GM12878 (cell line): ENCODE results near the gene PTGS1. TPM values are rescaled to one million over a fixed set of nuclear protein-coding genes. Genes with fewer than 3 reads are reported as not detected.

Experiments used
- ATAC-seq: fragments of 200-7000 bp; cut with Tn5 transposase; 3 replicates; pipeline ENCODE4 v1.9.1; 2020; ENCODE audit warnings: mild to moderate bottlenecking, moderate library complexity
- BruUV-seq: library from RNA; stranded (reverse); fragments of 400-500 nt; replicated peaks from 2 replicates; lab custom pipeline; 2021; lab: Mats Ljungman, UMichigan
- CTCF ChIA-PET: fragments of 300-600 bp; sonication (Branson Sonifier 250); formaldehyde crosslinking; extraction: SDS; loops from one replicate; lab custom pipeline; 2021; ENCODE audit warnings: inconsistent platforms; lab: Yijun Ruan, JAX
- POLR2A ChIA-PET: fragments of 350-600 bp; formaldehyde crosslinking; extraction: SDS; loops from one replicate; lab custom pipeline; 2021; ENCODE audit warnings: inconsistent platforms; lab: Charles Lee
- RAD21 ChIA-PET: fragments of 300-600 bp; sonication (Branson Sonifier 250); formaldehyde crosslinking; loops from one replicate; lab custom pipeline; 2023; ENCODE audit warnings: antibody characterized with exemption; ENCODE audit not compliant: unreplicated experiment; lab: Charles Lee
- SMC1A ChIA-PET: fragments of 300-600 bp; sonication (Branson Sonifier 250); formaldehyde crosslinking; loops from one replicate; lab custom pipeline; 2023; ENCODE audit not compliant: unreplicated experiment, uncharacterized antibody; lab: Charles Lee
- DNase-seq: peaks from one replicate; pipeline ENCODE4 v3.0.0-alpha.2; 2011; ENCODE audit warnings: low read depth, low spot score
- FAIRE-seq: peaks from 3 replicates; lab custom pipeline; 2011; peaks lifted over from hg19 to GRCh38; lab: Jason Lieb, UNC
- H2AFZ ChIP-seq: 2 replicates; pipeline ENCODE4 v1.6.0; 2011; ENCODE audit warnings: low read depth, low read length, control low read depth; ENCODE audit not compliant: control insufficient read depth
- H3K27ac ChIP-seq: 2 replicates; pipeline ENCODE4 v1.5.1; 2011; ENCODE audit warnings: control low read depth; ENCODE audit not compliant: control insufficient read depth, insufficient read depth
- H3K27me3 ChIP-seq, 2 experiments: replicated peaks in 1 of 2; 2 replicates each; pipeline versions ENCODE4 v1.6.0 to v1.6.1; 2011; ENCODE audit warnings: low read length in 1 of 2; ENCODE audit not compliant: control insufficient read depth in 2 of 2, insufficient read depth in 2 of 2
- H3K36me3 ChIP-seq, 2 experiments: 2 replicates each; pipeline ENCODE4 v1.5.1; 2011; ENCODE audit warnings: low read length in 1 of 2; ENCODE audit not compliant: control insufficient read depth in 2 of 2, insufficient read depth in 2 of 2
- H3K4me1 ChIP-seq: 2 replicates; pipeline ENCODE4 v1.6.1; 2011; ENCODE audit warnings: mild to moderate bottlenecking, low read length, moderate library complexity, mixed read lengths; ENCODE audit not compliant: control insufficient read depth, insufficient read depth
- H3K4me2 ChIP-seq: 2 replicates; pipeline ENCODE4 v1.6.0; 2011; ENCODE audit warnings: control low read depth; ENCODE audit not compliant: control insufficient read depth, insufficient read depth
- H3K4me3 ChIP-seq: fragments of 200-600 bp; sonication (generic); 2 replicates; pipeline ENCODE4 v1.5.1; 2016
- H3K79me2 ChIP-seq: 2 replicates; pipeline ENCODE4 v1.6.0; 2011; ENCODE audit warnings: low read length; ENCODE audit not compliant: control insufficient read depth, insufficient read depth
- H3K9ac ChIP-seq: 2 replicates; pipeline ENCODE4 v1.8.0; 2011; ENCODE audit warnings: low read length, control low read depth, mixed read lengths; ENCODE audit not compliant: control insufficient read depth, insufficient read depth
- H3K9me3 ChIP-seq: replicated peaks from 3 replicates; pipeline ENCODE4 v1.5.1; 2011; ENCODE audit warnings: mild to moderate bottlenecking, low read length; ENCODE audit not compliant: control insufficient read depth, insufficient read depth
- H4K20me1 ChIP-seq: 2 replicates; pipeline ENCODE4 v1.6.0; 2011; ENCODE audit not compliant: control insufficient read depth, insufficient read depth
- BMI1 ChIP-seq: fragments of 450-650 bp; IDR thresholded peaks from 2 replicates; pipeline ENCODE4 v1.6.1; 2016; ENCODE audit warnings: mild to moderate bottlenecking, moderate library complexity, borderline replicate concordance
- CBX5 ChIP-seq: sonication (generic); IDR thresholded peaks from 2 replicates; pipeline ENCODE4 v1.6.1; 2016; ENCODE audit warnings: low read depth, moderate library complexity, mild to moderate bottlenecking, inconsistent platforms
- CHD1 ChIP-seq: IDR thresholded peaks from 2 replicates; pipeline ENCODE4 v1.6.1; 2012; ENCODE audit warnings: low read depth, low read length, improper control_type of control experiment
- FOXK2 ChIP-seq: fragments of 450-650 bp; IDR thresholded peaks from 2 replicates; pipeline ENCODE4 v1.6.1; 2017; ENCODE audit warnings: mild to moderate bottlenecking, moderate library complexity
- NRF1 ChIP-seq: conservative IDR thresholded peaks from 2 replicates; pipeline ENCODE4 v1.6.1; 2011; ENCODE audit warnings: mild to moderate bottlenecking, low read depth, low read length, improper control_type of control experiment
- POLR2A ChIP-seq: IDR thresholded peaks from 2 replicates; pipeline ENCODE4 v1.6.1; 2011; ENCODE audit warnings: low read depth, mild to moderate bottlenecking, low read length
- RCOR1 ChIP-seq: conservative IDR thresholded peaks from 2 replicates; pipeline ENCODE4 v1.6.1; 2012; ENCODE audit warnings: low read depth, low read length, improper control_type of control experiment
- SIX5 ChIP-seq: IDR thresholded peaks from 2 replicates; pipeline ENCODE4 v1.6.1; 2011; ENCODE audit warnings: mild to moderate bottlenecking, low read depth, low read length, moderate library complexity; ENCODE audit not compliant: severe bottlenecking
- ZNF24 ChIP-seq: fragments of 450-650 bp; IDR thresholded peaks from 2 replicates; pipeline ENCODE4 v1.6.1; 2017; ENCODE audit warnings: antibody characterized with exemption, mild to moderate bottlenecking
- WGBS: methylation state at CpG from one replicate; pipeline ENCODE4 v1.1.6; 2016; ENCODE audit warnings: low lambda C conversion rate; ENCODE audit not compliant: insufficient replicate concordance, insufficient coverage; ENCODE audit errors: missing lambda C conversion rate; 5-methylcytosine and 5-hydroxymethylcytosine counted together
- in situ Hi-C: fragments of 300-500 bp; cut with MboI; formaldehyde crosslinking; loops from 9 replicates; pipeline ENCODE4 v1.14.3; 2018; ENCODE audit warnings: mixed read lengths
- intact Hi-C: fragments of 100-400 bp; cut with micrococcal nuclease; formaldehyde crosslinking; loops from one replicate; pipeline ENCODE4 v1.14.2; 2022; ENCODE audit not compliant: unreplicated experiment
- polyA plus RNA-seq, 11 experiments: library from polyadenylated mRNA; depleted of rRNA in 4 of 11; unstranded in 6 of 11; stranded (reverse) in 5 of 11; fragments of >200 nt; fragmentation: Nextera tagmentation in 4 of 11; fragmentation: Illumina TruSeq in 1 of 11; extraction: Ambion mirVana in 4 of 11; extraction: Trizol in 1 of 11; gene quantifications; 1 replicate in 1 of 11; 2 replicates in 10 of 11; pipeline versions ENCODE4 v1.2.1 to v1.2.3, GENCODE V29; 2011 to 2016; ENCODE audit warnings: inconsistent platforms in 2 of 11, missing spikeins in 2 of 11, low read depth in 1 of 11
- total RNA-seq, 4 experiments: library from RNA; depleted of rRNA in 3 of 4; stranded (reverse); fragments of >200 nt in 3 of 4; fragmentation: Illumina TruSeq in 1 of 4; extraction: Trizol in 1 of 4; gene quantifications; 2 replicates each; pipeline versions ENCODE4 v1.2.1 to v1.2.3, GENCODE V29; 2013 to 2021
- TF ChIP-seq, protein P1 (sequence below): IDR thresholded peaks from 2 replicates; pipeline ENCODE4 v1.6.1; 2012; ENCODE audit warnings: low read length, inconsistent platforms
- TF ChIP-seq, protein P2 (sequence below): IDR thresholded peaks from 2 replicates; pipeline ENCODE4 v1.6.1; 2012; ENCODE audit warnings: improper control_type of control experiment, low read depth, low read length; ENCODE audit not compliant: insufficient replicate concordance
- TF ChIP-seq, protein P3 (sequence below): fragments of 450-650 bp; IDR thresholded peaks from 2 replicates; pipeline ENCODE4 v1.6.1; 2018; ENCODE audit warnings: mild to moderate bottlenecking, low read depth, moderate library complexity; ENCODE audit not compliant: partially characterized antibody
- TF ChIP-seq, protein P4 (sequence below): fragments of 450-650 bp; IDR thresholded peaks from 2 replicates; pipeline ENCODE4 v1.6.1; 2017; ENCODE audit warnings: low read depth, mild to moderate bottlenecking, moderate library complexity

Gene PTGS1
- total and polyA plus RNA-seq, 10 of the 15 experiments (the other 5 are each of a cell fraction or from before 2014, with no cell fraction given) = 0.16 to 2.8 (median 0.96) TPM

DNA sequence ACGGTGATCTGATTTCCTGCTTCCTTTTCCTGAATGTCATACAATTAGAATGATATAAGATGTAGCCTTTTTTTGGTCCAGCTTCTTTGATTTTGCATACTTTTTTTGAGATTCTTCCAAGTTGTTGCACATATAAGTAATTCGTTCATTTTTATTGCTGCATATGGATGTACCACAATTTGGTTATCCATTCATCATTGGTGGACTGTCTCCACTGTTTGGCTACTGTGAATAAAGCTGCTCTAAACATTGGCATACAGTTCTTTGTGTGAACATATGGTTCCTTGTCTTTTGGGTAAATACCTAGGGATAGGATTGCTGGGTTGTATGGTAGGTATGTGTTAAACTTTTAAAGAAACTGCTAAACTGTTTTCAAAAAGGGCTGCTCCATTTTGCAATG, 54.3 kb downstream of the PTGS1 start:
- ChIA-PET POLR2A (no interaction called here), CTCF (no interaction called here), SMC1A (no interaction called here), RAD21 (no interaction called here)
- DNase-seq (no peak), FAIRE-seq (no peak), ATAC-seq (no peak)
- Histone ChIP-seq H3K9ac (no peak overlapping the region), H3K27me3 (no peaks in the 10 kb centered on the region), H3K4me3 (no peak overlapping the region), H3K36me3 (no peaks in the 10 kb centered on the region), H2AFZ (no peak overlapping the region), H3K4me2 (no peak overlapping the region), H3K4me1 (no peaks in the 10 kb centered on the region), H4K20me1 (no peaks in the 10 kb centered on the region), H3K9me3 (no peaks in the 10 kb centered on the region; the same call in 2 of the 3 replicates), H3K79me2 (no peaks in the 10 kb centered on the region), H3K27ac (no peak overlapping the region)
- BruUV-seq = no TSS peak
- 3% methylated on average over 2 of the region's 2 CpGs for WGBS
- intact Hi-C loops = no loop called here
- in situ Hi-C loops = no loop called here
- TF ChIP-seq NRF1 (no peak), POLR2A (no peak), ZNF24 (no peak), CHD1 (no peak), BMI1 (no peak), RCOR1 (no peak), CBX5 (no peak), FOXK2 (no peak), SIX5 (no peak)
- TF ChIP-seq, protein P1, sequence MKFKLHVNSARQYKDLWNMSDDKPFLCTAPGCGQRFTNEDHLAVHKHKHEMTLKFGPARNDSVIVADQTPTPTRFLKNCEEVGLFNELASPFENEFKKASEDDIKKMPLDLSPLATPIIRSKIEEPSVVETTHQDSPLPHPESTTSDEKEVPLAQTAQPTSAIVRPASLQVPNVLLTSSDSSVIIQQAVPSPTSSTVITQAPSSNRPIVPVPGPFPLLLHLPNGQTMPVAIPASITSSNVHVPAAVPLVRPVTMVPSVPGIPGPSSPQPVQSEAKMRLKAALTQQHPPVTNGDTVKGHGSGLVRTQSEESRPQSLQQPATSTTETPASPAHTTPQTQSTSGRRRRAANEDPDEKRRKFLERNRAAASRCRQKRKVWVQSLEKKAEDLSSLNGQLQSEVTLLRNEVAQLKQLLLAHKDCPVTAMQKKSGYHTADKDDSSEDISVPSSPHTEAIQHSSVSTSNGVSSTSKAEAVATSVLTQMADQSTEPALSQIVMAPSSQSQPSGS = no peak
- TF ChIP-seq, protein P2, sequence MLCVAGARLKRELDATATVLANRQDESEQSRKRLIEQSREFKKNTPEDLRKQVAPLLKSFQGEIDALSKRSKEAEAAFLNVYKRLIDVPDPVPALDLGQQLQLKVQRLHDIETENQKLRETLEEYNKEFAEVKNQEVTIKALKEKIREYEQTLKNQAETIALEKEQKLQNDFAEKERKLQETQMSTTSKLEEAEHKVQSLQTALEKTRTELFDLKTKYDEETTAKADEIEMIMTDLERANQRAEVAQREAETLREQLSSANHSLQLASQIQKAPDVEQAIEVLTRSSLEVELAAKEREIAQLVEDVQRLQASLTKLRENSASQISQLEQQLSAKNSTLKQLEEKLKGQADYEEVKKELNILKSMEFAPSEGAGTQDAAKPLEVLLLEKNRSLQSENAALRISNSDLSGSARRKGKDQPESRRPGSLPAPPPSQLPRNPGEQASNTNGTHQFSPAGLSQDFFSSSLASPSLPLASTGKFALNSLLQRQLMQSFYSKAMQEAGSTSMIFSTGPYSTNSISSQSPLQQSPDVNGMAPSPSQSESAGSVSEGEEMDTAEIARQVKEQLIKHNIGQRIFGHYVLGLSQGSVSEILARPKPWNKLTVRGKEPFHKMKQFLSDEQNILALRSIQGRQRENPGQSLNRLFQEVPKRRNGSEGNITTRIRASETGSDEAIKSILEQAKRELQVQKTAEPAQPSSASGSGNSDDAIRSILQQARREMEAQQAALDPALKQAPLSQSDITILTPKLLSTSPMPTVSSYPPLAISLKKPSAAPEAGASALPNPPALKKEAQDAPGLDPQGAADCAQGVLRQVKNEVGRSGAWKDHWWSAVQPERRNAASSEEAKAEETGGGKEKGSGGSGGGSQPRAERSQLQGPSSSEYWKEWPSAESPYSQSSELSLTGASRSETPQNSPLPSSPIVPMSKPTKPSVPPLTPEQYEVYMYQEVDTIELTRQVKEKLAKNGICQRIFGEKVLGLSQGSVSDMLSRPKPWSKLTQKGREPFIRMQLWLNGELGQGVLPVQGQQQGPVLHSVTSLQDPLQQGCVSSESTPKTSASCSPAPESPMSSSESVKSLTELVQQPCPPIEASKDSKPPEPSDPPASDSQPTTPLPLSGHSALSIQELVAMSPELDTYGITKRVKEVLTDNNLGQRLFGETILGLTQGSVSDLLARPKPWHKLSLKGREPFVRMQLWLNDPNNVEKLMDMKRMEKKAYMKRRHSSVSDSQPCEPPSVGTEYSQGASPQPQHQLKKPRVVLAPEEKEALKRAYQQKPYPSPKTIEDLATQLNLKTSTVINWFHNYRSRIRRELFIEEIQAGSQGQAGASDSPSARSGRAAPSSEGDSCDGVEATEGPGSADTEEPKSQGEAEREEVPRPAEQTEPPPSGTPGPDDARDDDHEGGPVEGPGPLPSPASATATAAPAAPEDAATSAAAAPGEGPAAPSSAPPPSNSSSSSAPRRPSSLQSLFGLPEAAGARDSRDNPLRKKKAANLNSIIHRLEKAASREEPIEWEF = no peak
- TF ChIP-seq, protein P3, sequence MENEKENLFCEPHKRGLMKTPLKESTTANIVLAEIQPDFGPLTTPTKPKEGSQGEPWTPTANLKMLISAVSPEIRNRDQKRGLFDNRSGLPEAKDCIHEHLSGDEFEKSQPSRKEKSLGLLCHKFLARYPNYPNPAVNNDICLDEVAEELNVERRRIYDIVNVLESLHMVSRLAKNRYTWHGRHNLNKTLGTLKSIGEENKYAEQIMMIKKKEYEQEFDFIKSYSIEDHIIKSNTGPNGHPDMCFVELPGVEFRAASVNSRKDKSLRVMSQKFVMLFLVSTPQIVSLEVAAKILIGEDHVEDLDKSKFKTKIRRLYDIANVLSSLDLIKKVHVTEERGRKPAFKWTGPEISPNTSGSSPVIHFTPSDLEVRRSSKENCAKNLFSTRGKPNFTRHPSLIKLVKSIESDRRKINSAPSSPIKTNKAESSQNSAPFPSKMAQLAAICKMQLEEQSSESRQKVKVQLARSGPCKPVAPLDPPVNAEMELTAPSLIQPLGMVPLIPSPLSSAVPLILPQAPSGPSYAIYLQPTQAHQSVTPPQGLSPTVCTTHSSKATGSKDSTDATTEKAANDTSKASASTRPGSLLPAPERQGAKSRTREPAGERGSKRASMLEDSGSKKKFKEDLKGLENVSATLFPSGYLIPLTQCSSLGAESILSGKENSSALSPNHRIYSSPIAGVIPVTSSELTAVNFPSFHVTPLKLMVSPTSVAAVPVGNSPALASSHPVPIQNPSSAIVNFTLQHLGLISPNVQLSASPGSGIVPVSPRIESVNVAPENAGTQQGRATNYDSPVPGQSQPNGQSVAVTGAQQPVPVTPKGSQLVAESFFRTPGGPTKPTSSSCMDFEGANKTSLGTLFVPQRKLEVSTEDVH = no peak
- TF ChIP-seq, protein P4, sequence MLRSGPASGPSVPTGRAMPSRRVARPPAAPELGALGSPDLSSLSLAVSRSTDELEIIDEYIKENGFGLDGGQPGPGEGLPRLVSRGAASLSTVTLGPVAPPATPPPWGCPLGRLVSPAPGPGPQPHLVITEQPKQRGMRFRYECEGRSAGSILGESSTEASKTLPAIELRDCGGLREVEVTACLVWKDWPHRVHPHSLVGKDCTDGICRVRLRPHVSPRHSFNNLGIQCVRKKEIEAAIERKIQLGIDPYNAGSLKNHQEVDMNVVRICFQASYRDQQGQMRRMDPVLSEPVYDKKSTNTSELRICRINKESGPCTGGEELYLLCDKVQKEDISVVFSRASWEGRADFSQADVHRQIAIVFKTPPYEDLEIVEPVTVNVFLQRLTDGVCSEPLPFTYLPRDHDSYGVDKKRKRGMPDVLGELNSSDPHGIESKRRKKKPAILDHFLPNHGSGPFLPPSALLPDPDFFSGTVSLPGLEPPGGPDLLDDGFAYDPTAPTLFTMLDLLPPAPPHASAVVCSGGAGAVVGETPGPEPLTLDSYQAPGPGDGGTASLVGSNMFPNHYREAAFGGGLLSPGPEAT = no peak
